Cerebellar cortex (tissue), 1 donor: ENCODE results near the gene SH3TC1.

Source experiments
- DNase-seq: peaks from one replicate; pipeline ENCODE4 v3.0.0-alpha.2; 2015; ENCODE audit warnings: low spot score

The SH3TC1 gene

DNA sequence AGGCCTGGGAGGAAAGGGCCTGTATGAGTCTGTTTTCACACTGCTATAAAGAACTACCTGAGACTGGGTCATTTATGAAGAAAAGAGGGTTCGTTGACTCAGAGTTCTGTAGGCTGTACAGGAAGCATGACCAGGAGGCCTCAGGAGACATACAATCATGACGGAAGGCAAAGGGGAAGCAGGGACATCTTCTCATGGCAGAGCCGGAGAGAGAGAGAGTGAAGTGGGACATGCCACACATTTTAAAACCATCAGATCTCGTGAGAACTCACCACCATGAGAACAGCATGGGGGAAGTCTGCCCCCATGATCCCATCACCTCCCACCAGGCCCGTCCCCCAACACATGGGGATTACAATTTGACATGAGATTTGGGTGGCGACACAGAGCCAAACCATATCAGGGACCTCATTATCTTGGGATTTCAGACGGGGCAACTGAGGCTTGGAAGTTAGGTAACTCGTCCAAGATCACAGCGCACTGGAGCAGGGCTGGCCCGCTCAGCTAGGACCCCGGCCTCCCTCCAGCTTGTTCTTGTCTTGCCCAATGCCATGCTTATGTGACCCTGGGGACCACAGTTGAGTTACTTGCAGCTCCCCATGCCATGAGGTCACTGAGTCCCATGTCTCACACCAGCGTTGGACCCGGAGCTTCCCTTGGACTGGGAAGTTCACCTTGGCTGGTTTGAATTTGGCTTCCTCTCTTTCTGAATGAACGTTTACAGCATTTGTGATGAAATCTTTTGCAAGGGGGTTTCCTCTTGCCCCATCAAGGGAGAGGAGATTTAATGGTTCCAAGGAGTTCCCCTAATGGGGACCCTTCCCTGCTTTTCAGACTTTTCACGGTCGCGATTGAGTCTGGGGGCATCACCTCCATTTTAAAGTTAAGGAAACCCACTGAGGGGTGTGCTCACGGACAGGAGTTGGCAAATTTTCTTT, 88.5 kb downstream of the SH3TC1 start:
- DNase-seq = no peak

DNA sequence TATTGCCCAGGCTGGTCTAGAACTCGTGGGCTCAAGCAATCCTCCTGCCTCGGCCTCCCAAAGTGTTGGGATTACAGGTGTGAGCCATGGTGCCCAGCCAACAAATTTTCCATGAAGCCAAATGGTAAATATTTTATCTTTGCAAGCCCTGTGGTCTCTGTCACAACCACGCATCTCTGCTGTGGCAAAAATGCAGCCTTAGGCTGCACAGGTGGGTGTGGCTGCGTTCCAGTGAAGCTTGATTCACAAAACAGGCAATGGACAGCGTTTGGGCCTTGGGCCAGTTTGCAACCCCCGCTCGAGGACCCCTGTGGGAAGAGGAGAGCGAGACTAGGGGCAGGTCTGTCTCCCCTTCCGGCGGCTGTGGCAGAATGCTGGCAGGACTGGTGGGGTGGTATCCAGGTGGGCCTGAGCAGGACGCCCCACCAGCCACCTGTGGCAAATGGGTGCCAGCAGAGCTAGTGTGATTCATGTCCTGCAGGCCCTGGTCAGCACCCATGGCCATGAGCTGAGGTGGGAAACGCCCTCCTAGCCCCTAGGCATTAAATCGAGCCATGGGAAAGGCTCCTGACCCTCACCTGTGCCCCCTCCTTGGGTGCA, 90.2 kb downstream of the SH3TC1 start:
- DNase-seq = no peak

DNA sequence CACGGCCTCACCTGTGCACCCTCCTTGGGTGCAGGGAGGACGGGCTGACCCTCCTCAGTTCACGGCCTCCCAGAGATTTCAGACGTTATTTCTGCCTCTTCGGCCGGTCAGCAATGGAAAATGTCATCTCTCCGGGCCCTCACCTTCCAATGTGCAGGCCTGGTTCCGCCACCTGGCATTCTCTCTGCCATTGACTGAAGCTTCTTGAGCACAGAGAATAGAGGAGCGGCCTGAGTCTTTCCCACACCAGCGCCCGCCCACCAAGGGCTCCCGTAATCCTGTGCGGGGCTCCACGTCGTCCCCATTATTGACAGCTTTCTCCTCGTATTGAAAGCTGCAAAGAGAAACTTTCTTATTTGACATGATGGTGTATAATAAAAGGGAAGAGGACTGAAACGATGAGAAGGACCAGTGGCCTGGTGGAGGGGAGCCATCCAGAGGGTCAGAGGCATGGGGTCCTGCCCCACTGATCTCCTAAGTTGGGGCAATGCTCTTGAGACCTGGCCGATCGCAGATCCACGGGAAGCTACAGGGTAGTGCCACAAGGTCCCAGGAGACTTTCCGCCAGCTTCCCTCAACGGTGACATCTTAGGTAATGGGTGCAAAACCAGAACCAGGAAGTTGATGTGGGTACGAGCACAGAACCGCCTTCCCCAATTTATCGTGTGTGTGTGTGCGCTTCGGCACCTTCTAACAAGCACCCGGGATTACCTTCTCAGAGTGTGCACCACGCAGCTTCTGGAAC, 91.0 kb downstream of the SH3TC1 start:
- no peak for DNase-seq

DNA sequence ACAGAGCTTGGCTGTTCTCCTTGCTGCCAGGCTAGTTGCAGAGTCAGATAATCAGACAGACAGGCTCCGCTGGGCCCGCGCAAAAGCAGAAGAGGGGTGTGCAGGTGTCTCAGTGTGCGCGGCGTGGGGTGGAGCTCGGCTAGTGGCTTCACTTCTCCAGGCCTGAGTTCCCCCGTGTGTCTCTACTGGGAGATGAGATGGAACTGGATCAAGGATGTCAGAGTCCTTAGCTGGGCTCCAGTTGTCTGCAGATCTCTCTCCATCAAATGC, 91.5 kb downstream of the SH3TC1 start:
- DNase-seq = no peak
